ENCODE results near the gene PTH2R.

PTH2R gene

DNA sequence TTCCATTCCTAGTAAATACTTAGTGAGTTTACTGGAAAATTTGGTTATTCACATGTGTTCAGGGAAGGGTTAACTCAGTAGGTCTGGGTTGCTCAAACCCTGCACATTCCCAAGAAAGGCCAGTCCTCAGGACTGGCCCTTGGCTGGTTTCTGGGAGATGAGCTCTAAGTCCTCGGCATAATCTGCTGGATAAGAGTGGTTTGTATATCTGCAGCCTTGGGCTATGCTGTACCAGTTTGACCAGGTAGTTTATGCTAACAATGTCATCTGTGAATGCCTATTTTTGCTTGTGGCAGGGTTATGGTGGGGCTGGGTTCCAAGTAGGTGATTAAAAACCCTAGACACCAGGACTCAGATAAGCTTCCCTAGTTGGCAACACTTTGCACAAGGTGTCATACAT, 7.4 kb upstream of the PTH2R start:
- Histone ChIP-seq H3K36me3 (ENCODE audit: control insufficient read depth, low read length) (no peaks in the 10 kb centered on the region), H3K27ac (ENCODE audit: low read depth, low read length) (no peak overlapping the region), H3K9me2 (replicated peaks; ENCODE audit: control insufficient read depth, low read length) (no peaks in the 10 kb centered on the region), H3K27me3 (ENCODE audit: control insufficient read depth, low read length) (peaks cover 2% of the 10 kb centered on the region; the same call in 1 of the 2 replicates), H3K4me2 (ENCODE audit: low read length) (no peak overlapping the region), H3K4me1 (ENCODE audit: control insufficient read depth, low read length) (no peaks in the 10 kb centered on the region), H4K20me1 (ENCODE audit: control insufficient read depth, insufficient read depth, low read depth, low read length) (no peaks in the 10 kb centered on the region), H3K4me3 (ENCODE audit: low read length) (no peak overlapping the region), H3F3A (ENCODE audit: control insufficient read depth, insufficient read depth) (no peaks in the 10 kb centered on the region), H3K9me3 (ENCODE audit: control insufficient read depth, insufficient read depth, low read length) (peaks cover 3% of the 10 kb centered on the region; the same call in 1 of the 2 replicates), H3K79me2 (ENCODE audit: control insufficient read depth, low read length) (no peaks in the 10 kb centered on the region)
- TF ChIP-seq EZH2phosphoT487 (IDR thresholded peaks at IDR 0.05; ENCODE audit: borderline replicate concordance, low read length): no peak
- TF ChIP-seq, protein P1, sequence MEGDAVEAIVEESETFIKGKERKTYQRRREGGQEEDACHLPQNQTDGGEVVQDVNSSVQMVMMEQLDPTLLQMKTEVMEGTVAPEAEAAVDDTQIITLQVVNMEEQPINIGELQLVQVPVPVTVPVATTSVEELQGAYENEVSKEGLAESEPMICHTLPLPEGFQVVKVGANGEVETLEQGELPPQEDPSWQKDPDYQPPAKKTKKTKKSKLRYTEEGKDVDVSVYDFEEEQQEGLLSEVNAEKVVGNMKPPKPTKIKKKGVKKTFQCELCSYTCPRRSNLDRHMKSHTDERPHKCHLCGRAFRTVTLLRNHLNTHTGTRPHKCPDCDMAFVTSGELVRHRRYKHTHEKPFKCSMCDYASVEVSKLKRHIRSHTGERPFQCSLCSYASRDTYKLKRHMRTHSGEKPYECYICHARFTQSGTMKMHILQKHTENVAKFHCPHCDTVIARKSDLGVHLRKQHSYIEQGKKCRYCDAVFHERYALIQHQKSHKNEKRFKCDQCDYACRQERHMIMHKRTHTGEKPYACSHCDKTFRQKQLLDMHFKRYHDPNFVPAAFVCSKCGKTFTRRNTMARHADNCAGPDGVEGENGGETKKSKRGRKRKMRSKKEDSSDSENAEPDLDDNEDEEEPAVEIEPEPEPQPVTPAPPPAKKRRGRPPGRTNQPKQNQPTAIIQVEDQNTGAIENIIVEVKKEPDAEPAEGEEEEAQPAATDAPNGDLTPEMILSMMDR (IDR thresholded peaks at IDR 0.05; ENCODE audit: low read depth, low read length, poor library complexity, severe bottlenecking): no peak

- no peaks in the 10 kb centered on the region for H3K9me2 ChIP-seq (replicated peaks; ENCODE audit: control insufficient read depth, low read length)
- TF ChIP-seq EZH2phosphoT487 (IDR thresholded peaks at IDR 0.05; ENCODE audit: borderline replicate concordance, low read length): no peak
- TF ChIP-seq, protein P1 (IDR thresholded peaks at IDR 0.05; ENCODE audit: low read depth, low read length, poor library complexity, severe bottlenecking): peak; percentile 30
- no peak overlapping the region for H3K4me2 ChIP-seq (ENCODE audit: low read length)
- H3K36me3 ChIP-seq (ENCODE audit: control insufficient read depth, low read length): no peaks in the 10 kb centered on the region
- H3K4me1 ChIP-seq (ENCODE audit: control insufficient read depth, low read length): no peaks in the 10 kb centered on the region
- H3K27me3 ChIP-seq (ENCODE audit: control insufficient read depth, low read length): peaks cover 5% of the 10 kb centered on the region; the same call in 1 of the 2 replicates
- H3F3A ChIP-seq (ENCODE audit: control insufficient read depth, insufficient read depth): no peaks in the 10 kb centered on the region
- no peak overlapping the region for H3K4me3 ChIP-seq (ENCODE audit: low read length)
- no peaks in the 10 kb centered on the region for H4K20me1 ChIP-seq (ENCODE audit: control insufficient read depth, insufficient read depth, low read depth, low read length)
- no peak overlapping the region for H3K27ac ChIP-seq (ENCODE audit: low read depth, low read length)
- no peaks in the 10 kb centered on the region for H3K9me3 ChIP-seq (ENCODE audit: control insufficient read depth, insufficient read depth, low read length)
- H3K79me2 ChIP-seq (ENCODE audit: control insufficient read depth, low read length): no peaks in the 10 kb centered on the region
Measured at GRCh38 chr2:208407667-208408066, 1.1 kb downstream of the PTH2R start.

DNA sequence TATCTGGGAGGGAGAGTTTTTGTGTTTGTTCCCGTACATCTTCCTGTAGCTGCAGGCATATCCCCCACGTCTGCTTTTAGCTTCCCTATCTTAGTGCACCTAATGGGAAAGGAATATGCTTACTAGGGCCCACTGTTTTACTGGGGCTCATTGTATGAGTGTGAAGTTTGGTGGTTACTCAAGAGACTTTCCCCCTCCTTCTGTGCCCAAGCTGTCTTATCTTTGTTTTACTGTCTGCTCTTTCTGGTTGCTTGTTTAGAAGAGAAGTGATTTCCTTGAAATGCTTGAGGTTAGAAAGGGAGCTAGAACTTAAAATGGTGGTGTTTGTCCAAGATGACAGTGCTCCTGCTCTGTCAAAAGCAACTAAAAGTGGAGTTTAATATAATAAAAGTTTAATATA, 7.3 kb downstream of the PTH2R start:
- no peaks in the 10 kb centered on the region for H3K9me2 ChIP-seq (replicated peaks; ENCODE audit: control insufficient read depth, low read length)
- no peaks in the 10 kb centered on the region for H3F3A ChIP-seq (ENCODE audit: control insufficient read depth, insufficient read depth)
- no peaks in the 10 kb centered on the region for H3K9me3 ChIP-seq (ENCODE audit: control insufficient read depth, insufficient read depth, low read length)
- H3K27ac ChIP-seq (ENCODE audit: low read depth, low read length): no peak overlapping the region
- H3K36me3 ChIP-seq (ENCODE audit: control insufficient read depth, low read length): no peaks in the 10 kb centered on the region
- H3K4me3 ChIP-seq (ENCODE audit: low read length): no peak overlapping the region
- no peak overlapping the region for H3K4me2 ChIP-seq (ENCODE audit: low read length)
- H4K20me1 ChIP-seq (ENCODE audit: control insufficient read depth, insufficient read depth, low read depth, low read length): no peaks in the 10 kb centered on the region
- no peaks in the 10 kb centered on the region for H3K79me2 ChIP-seq (ENCODE audit: control insufficient read depth, low read length)
- H3K27me3 ChIP-seq (ENCODE audit: control insufficient read depth, low read length): 0 out of 2 replicates have a peak, but pooled peaks cover 5% of the 10 kb centered on the region
- TF ChIP-seq, protein P1 (IDR thresholded peaks at IDR 0.05; ENCODE audit: low read depth, low read length, poor library complexity, severe bottlenecking): no peak
- no peak for TF ChIP-seq EZH2phosphoT487 (IDR thresholded peaks at IDR 0.05; ENCODE audit: borderline replicate concordance, low read length)
- H3K4me1 ChIP-seq (ENCODE audit: control insufficient read depth, low read length): no peaks in the 10 kb centered on the region

Data from DOHH2 (cell line).